HK-2 (cell line): Measurements from ENCODE around the gene HOXA9.

Experiments used
- DNase-seq: peaks from one replicate; pipeline ENCODE4 v3.0.0-alpha.2; 2018; ENCODE audit not compliant: unreplicated experiment

HOXA9 gene

DNA sequence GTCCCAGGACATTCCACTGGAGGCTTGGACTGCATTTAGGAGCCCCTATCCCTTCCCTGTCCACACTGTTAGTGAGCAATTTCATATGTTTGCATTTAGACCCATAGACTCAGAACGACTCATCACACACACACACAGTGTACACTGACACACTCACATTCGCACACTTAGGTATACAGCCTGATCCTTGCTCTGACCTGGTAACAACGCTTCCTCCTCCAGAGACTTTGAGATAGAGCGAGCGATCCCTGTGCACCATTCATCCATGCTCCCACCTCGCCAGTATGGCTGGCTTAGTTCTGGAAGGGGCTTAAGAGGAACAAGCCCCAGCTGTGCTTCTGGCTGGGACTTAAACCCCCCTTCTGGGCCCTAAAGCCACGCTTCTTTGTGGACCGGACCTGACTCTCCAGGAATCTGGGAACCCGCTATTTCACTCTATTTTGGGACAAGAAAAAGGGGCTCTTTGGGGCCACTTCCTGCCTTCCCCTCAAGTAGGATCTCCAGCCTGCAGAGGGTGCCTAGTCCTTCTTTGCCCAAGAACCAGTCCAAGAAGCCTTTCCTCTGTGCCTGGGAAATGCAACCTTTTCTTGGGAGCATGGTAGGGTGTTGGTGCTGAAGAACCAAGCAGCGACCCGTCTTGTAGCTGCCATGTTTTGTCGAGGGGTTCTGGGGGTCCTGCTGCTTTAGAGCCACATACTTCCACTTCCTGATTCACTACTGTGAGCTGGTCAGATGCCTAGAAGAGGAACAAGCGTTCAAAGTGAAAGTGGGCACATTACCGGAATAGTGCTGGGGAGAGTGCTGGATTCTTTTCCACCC lies 35.6 kb upstream of the HOXA9 start:
- no peak for DNase-seq

- DNase-seq: no peak
Observed at GRCh38 chr7:27199849-27200760, 34.8 kb upstream of the HOXA9 start, which contains the start of gene HOXA13. HOXA13 (minus strand) TSS chr7:27200091; CDS start chr7:27200077, 14 bp downstream.

- DNase-seq: no peak
Observed at GRCh38 chr7:27198871-27199801, 33.8 kb upstream of the HOXA9 start.

GRCh38 chr7:27198138-27198841 lies 33.0 kb upstream of the HOXA9 start:
- DNase-seq: no peak

GRCh38 chr7:27197137-27198042 lies 32.1 kb upstream of the HOXA9 start:
- DNase-seq: no peak

DNA sequence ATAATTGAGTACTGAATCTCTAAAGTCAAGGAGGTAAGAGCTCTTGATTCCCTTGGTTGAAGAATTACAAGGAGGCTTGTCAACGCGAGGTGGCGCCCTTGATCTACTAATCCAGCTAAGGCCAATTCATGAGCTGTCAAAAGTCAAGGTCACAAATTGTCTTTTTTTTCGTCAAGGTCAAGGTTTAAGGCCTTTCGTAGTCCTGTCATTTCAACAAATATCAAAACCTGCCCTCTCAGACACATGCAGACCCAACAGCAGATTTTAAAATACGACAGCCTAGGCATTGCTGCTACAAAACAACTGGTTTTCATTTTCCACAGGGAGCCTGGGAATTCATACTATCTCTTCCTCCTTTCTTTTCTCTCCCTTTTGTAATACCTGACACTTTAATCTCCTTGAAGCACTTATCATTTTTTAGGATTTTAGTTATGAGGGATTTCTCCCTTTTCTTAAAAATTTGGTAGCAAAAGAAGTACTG lies 31.0 kb upstream of the HOXA9 start:
- peak; percentile 66 for DNase-seq

- DNase-seq: no peak
Observed at GRCh38 chr7:27194686-27195379, 29.5 kb upstream of the HOXA9 start.

GRCh38 chr7:27194002-27194352 lies 28.6 kb upstream of the HOXA9 start:
- DNase-seq: no peak

DNA sequence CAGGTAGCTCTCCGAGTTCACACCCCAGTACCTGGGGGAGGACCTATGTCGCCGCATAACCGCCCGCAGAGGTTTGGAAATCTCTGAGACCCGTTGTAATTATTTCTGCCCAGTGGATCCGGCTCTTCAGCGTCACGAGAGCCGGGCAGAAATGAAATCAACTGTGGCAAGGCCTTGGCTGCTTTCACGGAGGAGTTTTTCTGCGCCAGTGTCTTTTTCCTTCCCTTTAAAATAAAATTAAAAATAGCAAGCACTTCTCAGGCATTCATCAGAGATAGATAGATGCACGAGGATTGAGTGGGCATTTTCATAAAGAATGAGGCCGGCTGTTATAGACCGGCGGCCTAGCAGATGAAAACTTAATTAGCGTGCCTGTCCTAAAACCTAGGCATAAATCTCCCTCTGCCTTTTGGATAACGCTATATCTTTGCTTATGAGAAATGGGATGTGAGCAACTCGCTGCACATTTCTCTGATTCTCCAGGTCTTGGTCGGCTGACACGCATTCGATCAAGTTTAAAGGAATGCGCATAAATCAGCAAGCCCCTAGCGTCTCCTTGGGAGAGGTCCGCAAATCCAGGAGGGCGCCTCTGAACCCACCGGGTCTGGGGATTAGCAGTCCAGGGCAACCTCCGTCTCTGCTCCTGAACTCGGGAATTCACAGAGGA lies 28.1 kb upstream of the HOXA9 start:
- no peak for DNase-seq

- no peak for DNase-seq
Observed at GRCh38 chr7:27192546-27193334, 27.4 kb upstream of the HOXA9 start.

- no peak for DNase-seq
Observed at GRCh38 chr7:27191833-27192545, 26.7 kb upstream of the HOXA9 start.

GRCh38 chr7:27191161-27191731 lies 25.9 kb upstream of the HOXA9 start:
- no peak for DNase-seq

GRCh38 chr7:27189997-27190748 lies 24.8 kb upstream of the HOXA9 start:
- DNase-seq: no peak

GRCh38 chr7:27189295-27189996 lies 24.1 kb upstream of the HOXA9 start:
- DNase-seq: no peak
